Activated CD4-positive, alpha-beta T cell treated with anti-CD3 and anti-CD28 coated beads, Interleukin-2, amount 50 U/mL, for 4 hours (primary cell): ENCODE results near the gene CCDC27.

Source experiments
- DNase-seq, 2 experiments: peaks; one replicate each; pipeline ENCODE4 v3.0.0-alpha.2; 2020

Gene CCDC27

DNA sequence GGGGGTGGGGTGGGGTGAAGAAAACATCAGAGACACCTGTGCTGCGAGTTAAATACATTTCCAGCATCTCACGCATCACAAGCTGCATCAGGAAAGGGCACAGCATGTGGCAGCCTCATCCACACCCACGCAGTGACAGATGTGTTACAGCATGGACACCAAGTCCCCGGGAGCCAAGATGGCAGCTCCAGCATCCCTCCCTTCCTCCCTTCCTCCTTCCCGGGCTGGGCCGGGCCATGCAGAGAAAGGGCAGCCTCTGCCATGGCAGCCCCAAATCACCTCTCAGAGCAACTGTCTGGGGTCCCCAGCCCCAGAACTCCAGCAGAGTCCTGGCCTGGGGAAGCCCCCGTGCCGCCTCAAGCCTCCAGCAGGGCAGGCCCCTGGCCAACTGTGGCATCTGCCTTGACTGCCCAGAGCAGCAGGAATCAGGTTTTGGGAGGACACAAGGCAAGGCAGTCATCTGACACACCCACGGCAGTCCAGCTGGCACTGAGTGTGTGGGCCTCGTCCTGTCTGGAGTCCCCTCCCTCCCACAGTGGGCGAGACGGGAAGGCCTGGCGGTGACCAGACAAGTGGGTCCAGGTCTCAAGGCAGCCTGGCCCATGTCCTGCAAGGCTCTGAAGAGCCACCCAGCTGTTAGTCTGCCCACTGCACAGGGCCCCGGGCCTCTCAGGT lies 26.5 kb downstream of the CCDC27 start:
- DNase-seq, result no peak

DNA sequence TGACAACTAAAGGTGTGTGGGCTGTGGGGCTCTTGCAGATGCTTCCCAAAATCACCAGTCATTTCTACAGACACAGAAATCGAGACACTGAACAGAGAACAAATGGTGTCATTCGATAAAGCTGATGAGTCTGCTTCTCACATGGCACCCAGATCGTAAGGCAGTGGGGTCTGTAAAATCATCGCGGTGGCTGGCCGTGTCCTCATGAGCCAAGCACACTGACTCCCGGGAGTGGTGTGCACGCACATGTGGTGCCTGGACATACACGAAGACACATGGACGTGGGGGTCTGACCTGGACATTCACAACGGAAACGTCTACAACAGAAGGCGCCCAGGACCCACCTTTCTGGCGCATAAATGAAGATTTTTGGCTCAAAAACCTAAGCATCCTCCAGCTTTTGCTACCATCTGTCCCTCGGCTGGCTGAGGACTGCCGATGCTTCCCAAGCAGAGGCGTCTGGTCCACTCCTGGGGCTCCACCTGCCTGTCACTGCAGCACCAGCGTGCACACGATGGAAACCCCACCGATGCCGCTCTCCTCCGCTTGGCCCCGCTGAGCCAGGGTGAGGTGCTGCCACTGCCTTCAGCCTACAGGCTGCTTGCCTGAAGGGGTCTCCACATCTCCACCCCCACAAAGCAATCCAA lies 27.1 kb downstream of the CCDC27 start:
- DNase-seq, result no peak

DNA sequence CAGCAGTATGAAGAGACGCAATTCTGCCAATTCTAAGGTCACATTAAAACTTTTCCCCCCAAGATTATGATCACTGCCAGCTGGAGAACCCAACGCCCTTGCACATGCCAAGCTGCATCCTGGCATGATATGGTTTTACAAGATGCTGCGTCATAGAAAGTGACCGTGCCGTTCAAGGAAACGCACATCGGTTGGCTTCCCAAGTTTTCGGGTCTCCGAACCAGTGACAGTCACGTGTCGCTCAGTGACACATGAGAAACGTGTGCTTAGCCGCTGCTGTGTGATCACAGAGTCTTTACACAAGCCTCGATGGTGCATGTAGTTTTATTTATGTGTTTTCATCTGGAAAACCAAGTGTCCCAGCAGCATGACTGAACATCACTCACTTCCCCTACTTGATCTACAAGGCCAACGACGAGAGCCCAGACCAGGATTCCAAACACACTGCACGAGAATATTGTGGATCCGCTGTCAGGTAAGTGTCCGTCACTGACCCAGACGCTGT lies 27.7 kb downstream of the CCDC27 start:
- no peak for DNase-seq

DNA sequence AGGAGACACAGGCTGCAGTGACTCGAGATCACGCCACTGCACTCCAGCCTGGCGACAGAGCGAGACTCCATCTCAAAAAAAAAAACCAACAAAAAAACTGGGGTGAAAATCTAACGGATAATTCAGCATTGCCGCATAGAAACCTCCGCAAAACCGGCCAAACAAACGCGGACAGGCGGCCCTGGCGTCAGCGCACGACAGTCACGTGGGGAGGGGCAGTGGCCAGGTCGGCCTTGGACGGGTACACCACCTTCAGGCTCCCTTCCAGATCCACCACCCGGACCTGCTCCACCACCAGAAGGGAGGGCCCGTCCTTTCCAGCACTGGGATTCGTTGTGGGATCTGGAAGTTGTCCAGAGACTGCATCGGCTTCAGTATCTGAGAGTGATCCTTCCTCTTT lies 28.7 kb downstream of the CCDC27 start:
- no peak for DNase-seq

DNA sequence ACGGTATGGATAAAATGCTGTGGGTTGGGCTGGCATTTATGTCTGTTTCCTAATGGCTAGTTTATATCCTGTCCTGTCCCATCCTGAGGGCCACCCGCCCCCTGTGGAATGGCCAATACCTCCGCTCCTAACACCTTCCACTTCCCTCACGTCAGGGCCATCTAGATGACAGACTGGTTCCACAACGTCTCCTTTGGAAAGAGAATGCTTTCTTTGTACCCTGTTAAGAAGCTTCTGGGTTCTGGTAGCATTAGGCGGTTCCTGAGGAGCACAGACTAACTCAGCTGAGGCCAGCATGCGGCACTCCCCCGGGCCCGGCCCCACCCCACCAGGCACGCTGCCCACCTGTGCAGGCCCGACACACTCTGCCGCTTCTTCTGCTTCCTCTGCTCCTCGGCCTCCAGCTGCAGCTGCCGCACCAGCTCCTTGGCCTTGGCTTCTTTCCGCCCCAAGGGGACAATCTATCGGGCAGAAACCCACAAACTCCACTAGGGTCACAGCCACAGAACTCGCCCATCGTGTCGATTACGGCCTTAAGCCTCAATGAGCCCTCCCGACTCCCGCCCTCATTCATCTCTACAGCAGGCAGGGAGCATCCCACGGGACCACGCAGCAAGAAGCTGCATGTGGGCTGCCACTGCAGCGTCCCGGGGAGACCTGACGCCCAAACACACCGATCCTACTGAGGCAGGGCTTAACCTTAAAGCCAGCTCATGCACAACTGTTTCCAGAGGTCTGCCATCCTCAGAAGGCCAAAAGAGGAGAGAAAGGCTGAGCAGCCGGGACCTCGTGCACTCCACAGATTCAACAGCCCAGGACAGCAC lies 31.6 kb downstream of the CCDC27 start:
- no peak for DNase-seq

DNA sequence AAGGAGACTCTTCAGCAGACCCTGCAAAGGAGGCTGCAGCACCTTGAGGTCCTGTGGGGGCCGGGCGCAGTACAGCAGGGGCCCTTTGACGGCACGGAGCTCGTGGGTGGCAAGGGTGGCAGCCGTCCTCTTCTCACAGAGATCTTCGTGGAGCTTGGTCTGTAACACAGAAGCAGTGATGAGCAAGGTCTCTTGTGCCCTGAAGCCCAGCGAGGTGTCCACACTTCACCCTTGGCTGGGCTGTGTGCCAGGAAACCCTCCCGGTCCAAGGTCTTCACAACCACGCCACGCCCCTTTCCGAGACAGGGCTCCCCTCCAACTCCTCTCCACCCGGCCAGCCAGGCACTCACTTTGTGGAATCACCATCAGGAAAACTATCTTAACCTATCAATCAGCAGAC lies 32.8 kb downstream of the CCDC27 start:
- DNase-seq, result no peak

DNA sequence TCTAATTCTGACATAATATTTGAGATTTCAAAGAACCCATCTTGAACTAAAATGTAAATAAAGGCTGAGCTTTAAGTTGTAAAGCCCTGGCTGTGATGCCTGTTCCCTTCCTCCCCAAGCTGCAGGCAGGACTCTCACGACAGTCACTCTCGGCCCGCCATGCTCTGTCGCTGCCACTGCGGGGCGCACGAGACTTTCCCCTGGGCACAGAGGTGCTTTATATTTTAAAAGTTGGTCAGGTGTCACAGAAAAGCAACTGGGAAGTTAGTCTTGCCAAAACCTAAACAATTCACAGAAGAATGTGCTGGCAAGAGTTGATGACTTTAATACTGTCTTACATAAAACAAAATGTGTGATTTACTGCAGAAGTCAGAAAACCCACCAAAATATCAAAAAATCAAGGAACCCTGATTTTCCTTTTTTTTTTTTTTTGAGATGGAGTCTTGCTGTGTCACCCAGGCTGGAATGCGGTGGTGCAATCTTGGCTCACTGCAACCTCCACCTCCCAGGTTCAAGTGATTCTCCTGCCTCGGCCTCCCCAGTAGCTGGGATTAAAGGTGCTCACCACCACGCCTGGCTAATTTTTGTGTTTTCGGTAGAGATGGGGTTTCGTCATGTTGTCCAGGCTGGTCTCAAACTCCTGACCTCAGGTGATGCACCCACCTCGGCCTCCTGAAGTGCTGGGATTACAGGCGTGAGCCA lies 33.4 kb downstream of the CCDC27 start:
- no peak for DNase-seq

DNA sequence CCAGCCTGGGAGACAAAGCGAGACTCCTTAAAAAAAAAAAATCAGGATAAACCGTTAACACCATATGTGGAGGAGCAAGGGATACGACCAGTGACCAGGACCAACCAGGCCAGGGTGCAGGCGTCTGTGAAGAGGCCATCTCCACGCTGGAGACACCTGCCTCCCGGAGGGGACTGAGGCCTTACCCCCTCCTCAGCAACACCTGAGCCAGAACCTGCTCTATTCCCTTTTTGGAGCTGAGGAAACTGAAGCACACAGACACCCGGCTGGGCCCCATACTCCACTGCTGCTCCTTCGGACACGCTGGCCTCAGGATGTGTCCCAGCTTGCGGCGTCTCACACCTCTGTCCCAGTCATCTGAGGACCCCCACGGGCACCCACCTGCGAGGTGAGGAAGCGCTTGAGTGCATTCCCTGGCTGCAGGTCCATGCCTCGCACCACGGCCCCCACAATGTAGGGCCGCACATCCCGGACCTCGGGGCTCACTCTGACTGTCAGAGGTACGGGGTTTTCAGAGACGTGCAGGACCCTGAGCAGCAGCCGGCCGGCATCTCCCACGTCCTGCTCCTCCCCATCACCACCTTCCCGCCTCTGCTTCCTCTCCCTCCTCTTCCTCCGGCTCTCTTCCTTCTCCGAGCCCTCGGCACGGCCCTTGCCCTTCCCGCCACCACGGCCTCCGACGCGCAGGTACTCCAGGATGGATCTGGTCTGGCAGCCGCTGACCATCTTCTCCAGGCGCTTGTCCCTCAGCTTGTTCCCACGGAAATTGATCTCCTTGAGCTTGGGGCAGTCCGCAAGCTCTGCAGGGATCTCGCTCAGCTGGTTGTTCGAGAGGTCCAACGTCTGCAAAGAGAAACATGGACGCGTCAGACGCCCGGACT lies 34.5 kb downstream of the CCDC27 start:
- no peak for DNase-seq

DNA sequence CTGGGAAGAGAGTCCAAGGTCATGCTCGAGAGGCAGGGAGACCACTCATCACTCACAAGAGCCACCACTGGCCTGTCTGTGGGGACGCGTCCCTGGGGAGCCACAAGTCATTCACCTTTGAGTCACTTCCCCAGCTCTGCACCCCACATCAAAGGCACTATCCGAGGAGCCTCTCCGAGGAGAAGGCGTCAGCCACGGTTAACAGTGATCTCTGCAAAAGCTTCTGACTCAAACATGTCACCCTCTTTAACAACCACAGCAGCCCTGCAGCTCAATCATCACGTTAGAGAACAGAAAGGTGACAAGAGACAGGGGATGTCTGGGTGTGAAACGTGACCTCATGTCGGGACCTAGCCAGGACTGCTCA lies 35.1 kb downstream of the CCDC27 start:
- DNase-seq, result peak; percentile 32 to 38

DNA sequence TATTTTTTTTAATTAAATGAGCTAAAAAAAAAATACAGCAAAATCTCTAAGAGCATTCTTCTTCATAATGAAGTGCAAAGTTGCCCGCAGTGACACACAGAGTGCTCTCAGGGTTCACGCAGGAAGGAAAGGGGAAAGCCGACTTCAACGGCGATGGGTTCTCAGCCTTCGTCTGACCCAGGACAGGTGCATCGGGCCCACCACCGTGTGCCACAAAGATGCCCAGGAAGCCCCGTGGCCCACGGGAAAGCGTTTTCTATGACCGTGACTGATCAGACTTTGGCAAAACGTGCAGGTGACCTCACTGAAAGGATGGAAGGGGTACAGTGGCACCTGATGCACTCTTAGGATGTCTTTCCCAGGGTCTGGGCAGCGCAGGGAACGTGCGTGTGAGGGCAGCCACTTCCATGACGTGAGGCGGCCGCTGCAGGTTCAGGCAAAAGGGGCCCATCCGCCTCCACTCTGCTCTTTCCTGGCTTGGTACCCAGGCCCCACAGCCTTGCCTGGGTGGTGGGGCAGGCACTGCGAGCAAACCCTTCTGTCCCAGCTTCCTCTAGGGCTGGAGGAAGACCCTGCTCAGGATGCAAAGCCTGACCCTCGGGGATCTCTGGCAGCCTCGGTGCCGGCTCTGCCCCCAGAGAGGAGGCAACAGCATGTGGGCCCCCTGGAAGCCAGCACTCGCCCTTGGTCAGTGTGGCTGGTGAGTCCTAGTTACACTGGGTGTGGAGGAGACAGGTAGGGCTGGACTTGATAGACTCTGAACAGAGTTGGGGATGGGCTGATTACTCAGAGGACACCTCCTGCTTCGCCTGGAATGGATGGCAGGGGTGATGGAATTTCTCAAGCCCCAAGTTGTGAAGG lies 35.7 kb downstream of the CCDC27 start:
- no peak for DNase-seq

DNA sequence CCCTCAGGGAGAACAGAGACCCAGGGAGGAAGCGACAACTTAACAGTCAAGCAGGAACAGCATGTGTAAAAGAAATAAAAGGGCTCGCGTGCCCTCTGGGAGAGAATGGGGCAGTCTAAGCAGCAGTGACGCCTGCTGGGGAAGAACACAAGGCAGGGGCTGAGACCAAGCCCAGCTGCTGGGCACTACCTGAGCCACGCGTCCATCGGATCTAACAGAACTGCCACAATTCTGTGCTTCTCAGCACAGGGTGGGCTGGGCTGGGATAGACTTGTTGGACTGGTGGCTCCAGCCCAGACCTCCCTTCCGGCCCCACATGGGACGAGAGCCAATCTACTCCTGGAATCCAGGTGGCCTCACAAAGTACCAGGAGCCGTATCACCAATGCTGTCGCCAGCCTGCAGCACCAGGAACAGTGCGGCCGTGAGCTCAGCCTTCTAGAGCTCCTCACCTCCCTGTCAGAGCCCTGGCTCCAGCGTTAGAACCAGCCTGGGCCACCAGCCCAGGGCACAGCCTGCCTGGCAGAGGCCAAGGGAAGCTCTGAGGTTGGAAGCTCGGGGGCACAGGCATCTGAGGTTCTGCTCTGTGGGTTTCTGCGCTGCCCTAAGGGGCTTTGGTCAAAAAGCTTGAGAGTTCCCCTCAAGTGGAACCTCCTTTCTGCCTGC lies 36.6 kb downstream of the CCDC27 start:
- DNase-seq, result no peak

DNA sequence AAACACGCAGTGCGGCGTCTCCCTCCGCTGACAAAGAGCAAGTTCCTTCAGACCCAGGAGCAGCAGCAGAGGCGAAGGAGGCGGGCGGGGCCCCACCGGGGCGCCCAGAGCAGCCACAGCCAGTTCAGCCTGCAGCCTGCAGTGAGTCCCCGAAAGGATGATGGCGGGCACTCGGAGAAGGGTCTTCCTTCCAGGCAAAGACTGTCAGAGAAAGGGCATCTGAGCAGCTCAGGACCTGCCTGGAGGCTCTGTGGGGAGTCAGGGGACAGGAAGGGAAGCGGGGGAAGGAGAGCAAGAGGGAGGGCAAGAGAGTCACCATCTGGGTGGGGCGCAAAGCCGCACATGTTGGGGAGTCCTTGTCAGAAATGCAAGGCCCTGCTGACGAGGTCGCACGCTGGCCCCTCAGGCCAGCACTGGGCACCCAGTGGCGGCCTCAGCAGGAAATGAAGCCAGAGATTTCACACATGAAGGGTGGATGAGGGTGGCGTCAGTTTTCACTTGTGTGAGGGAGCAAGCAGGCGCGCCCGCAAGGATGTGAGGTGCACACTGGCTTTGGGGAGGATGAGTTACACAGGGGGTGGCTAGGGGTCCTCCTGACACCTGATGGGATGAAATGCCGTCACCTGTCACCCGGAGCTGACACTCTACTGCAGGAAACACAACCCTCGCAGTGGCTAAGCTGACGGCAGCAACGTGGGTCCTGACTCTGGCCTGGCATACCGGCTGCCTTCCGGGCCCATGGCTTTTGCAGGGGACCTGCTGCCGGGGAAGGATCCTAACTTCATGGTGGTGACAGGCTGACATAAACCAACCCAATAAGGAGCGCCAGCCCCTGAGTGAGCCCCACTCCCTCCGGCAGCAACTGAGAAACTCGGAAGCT lies 37.4 kb downstream of the CCDC27 start:
- DNase-seq, result no peak

DNA sequence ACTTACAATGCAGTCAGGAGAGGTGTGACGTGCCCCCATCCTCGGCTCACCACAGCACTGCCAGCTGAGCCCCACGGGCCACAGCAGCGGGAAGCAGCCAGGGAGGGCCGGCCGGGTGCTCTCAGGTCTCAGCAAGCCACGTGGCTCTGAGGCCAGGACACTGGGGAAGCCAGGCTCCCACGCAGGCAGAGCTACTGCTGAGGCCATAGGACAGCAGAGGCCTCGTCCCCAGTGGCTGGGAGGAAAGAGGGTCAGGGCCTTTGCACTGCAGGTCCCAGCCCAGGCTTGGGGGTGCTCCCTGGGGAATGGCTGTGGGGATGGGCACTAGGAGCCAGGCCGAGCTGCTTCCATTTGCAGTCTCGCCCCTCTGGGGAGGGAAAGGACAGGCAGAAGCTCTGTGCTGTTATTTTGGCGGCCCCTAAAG lies 38.3 kb downstream of the CCDC27 start:
- no peak for DNase-seq

DNA sequence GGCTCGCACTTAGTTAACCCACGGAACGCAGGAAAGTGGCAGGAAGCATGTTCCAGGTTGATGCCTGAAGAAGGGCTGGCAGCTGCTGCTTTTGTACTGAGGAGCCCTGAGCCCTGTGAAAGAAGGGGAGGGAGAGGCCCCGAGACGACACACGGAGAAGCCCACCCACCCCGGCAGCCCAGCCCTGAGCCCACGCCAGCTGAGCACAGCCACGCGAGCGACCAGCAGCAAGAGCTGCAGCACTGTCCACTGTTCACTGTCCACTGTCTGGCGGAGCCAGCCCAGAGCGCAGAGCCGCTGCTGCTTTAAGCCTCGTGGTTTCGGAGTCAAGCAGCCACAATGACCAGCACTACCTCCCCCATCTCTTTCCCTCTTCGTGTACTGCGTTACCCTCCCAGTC lies 38.7 kb downstream of the CCDC27 start:
- DNase-seq, result no peak

DNA sequence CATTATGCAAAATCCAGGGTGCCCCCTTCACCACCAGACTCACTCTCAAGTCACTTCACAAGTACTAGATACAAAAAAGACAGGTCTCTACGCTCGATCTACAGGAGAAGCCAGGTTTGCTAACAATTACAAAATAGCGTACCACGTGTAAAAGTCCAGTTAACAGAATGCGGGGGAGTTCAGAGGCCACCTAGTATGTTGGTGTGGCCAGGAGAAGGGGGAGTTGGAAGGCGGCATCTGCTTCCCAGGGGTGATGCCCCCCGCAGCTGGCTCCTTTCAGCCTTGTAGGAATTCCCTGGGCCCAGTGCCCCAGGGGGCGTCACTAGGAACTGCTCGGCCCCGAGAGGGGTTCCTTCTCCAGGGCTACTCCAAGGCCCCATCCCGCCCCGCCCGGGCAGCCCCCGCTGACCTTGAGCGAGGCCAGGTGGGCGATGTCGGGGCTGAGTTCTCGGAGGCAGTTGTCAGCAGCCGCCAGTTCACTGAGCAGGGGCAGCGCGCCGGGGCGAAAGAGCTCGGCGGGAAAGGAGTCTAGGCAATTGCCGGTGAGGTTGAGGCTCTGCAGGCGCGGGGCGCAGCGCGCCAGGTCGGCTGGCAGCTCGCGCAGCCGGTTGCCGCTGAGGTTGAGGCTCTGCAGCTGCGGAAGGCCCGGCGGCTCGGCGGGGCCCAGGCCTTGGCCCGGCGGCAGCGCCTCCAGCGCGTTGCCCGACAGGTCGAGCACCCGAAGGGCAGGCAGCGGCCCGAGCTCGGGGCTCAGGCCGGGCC lies 43.4 kb downstream of the CCDC27 start:
- no peak for DNase-seq

DNA sequence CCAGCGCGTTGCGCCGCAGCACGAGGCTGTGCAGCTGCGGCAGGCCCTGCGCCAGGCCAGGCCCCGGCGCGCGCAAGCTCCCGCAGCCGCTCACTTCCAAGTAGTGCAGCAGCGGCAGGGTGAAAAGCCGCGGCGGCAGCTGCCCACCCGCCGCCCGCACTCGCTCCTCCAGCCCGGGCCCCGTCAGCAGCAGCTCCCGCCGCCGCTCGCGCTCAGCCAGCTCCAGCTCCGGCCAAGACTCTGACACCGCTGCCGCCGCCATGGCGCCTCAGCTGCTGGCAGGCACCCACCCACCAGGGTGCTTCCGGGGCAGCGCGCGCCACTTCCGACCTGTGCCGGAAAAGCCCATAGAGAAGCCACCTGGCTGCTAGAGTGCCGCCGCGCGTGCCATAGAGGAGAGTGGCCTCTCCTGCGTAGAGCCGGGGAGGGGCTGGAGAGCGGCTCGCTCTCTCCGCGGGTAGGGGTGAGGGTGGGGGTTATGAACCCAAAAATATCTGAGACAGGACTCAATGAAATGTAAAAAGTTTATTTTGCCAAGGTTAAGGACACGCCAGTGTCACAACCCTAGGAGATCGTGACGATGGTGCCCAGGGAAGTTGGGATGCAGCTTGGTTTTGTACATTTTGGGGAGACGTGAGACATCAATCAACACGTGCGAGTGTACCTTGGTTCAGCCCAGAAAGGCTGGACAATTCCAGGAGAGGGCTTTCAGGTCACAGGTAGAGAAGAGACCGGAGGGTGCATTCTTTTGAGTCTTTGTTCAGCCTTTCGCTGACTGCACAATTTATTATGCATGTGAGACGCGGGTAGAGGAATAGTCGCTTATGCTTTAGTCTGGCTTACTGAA lies 44.2 kb downstream of the CCDC27 start, which contains the start of gene LRRC47:
Gene LRRC47 (minus strand): TSS at position 284 of the 847 bp plus-strand sequence. CDS start 22 bp downstream, at position 262.
- peak; percentile 94 for DNase-seq

DNA sequence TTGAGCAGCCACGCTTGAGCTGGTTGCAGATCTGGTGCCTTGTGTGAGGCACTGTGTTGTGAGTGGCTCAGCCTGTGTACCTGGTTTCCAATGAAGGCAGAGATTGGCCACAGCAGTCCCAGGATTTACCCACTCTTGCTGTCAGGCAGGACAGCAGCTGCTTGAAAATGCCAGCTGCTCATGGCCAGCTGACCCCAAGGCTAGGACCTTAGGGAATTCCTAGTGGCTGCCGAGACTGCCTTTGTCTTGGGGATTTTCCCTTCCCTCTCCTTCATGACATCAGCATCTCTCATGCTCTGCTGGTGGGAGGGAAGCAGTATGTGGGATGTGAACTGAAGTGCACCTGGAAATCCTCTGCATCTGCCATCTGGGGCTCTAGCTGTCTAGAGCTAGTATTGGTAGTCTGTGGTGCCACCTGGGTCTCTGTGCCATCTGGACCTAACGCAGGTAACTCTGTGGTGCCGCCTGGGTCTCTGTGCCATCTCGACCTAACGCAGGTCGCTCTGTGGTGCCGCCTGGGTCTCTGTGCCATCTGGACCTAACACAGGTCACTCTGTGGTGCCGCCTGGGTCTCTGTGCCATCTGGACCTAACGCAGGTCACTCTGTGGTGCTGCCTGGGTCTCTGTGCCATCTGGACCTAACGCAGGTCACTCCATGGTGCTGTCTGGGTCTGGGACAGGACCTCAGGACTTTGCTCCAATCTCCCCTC lies 47.9 kb downstream of the CCDC27 start:
- no peak for DNase-seq
